CMK (cell line): ENCODE data around the gene SAA1.

Experiments
- DNase-seq: peaks from one replicate; pipeline ENCODE4 v3.0.0-alpha.2; 2010; ENCODE audit warnings: low read depth

The SAA1 gene

DNA sequence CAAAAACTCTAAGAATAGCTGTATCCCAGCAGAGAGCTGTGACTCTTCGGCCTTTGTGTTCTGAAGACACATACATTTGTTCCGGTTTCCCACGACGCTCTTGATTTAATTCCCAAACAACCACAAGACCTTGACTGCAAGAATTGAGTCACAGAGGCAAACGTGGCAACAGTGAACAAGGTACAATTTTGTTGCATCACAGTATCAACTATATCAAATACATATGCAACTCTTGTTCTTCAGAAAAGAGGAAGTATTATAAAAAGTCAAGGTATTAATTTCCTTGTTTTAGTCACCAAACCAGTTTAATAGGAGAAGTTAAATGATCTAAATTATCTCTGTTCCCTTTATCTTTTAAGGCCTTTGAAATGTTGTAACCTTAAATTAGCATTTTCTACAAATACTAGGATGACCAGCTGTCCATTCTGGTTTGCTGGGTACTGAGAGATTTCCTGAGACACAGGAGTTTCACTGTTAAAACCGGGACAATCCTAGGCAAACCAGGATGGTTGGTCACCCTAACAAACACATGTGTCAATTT lies 44.8 kb downstream of the SAA1 start:
- DNase-seq = no peak

DNA sequence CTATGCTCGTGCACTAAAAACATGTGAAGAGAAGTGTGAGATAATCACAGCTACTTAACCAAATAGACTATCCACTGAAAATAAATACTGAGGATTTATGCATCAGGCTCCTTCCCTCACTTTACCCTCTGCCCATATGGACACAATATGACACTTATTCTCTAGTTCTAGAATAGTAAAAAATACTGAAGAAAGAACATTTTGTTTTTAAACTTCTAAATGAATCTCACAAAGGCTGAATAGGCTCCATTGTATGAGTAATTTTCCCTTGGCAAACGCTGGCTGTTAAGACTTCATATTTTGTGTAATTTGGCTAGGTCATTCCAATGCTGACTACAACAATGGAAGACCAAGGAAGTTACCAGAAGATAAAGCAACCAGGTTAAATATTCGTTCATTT lies 45.9 kb downstream of the SAA1 start:
- no peak for DNase-seq

DNA sequence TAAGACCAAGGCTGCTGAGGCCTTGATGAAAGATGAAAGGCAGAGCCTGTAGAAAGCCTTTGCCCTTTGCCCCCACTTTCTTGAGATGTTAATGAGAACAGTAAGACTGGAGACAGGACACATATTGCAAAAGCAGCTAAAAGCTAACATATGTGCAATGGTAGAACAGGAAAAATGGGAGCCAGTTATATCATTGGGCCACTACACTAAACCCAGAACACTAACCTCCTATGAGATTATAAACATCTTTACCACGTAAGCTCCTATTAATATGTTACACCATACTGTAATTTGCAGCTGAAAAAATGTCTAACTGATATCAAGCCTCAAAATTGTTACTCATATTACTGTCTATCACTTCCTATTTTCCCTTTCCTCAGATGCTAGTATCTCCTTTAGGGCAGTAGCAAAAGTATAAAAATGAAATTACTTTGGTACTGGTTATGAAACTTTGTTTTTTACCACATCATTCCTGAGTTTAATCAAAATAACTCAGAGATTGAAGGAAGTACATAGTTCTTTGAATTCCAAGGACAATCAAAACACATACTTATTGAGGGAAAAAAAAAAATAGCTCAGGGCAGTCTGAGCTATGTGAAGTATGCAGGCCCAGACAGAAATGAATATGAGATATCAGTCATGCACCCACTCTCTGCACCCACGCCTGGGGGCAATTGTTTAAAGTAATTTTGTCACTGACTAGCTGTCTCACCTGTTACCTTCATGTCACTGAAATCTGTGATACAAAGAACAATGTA lies 46.8 kb downstream of the SAA1 start:
- no peak for DNase-seq

DNA sequence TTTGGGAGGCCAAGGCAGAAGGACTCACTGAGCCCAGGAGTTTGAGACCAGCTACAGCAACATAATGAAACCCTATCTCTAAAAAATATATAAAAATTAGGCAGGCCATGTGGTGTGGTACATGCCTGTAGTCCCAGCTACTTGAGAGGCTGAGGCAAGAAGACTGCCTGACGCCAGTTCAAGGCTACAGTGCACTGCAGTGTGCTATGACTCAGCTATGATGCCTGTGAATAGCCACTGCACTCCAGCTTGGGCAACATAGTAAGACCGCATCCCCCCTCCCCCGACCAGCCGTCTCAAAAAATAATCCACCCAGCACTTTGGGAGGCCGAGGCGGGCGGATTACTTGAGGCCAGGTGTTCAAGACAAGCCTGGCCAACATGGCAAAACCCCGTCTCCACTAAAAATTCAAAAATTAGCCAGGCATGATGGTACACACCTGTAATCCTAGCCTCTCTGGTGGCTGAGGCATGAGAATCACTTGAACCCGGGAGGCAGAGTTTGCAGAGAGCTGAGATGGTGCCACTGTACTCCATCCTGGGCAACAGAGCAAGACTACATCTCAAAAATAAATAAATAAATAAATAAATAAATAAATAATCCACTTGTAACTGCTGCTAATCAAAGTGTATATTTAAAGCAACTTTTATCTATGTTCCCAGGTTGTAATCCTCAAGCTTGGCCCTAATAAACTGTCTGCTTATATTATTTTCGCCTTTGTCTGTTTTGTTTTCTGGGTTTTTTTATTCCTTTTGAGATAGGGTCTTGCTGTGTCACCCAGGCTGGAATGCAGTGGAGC lies 48.1 kb downstream of the SAA1 start:
- DNase-seq = no peak

DNA sequence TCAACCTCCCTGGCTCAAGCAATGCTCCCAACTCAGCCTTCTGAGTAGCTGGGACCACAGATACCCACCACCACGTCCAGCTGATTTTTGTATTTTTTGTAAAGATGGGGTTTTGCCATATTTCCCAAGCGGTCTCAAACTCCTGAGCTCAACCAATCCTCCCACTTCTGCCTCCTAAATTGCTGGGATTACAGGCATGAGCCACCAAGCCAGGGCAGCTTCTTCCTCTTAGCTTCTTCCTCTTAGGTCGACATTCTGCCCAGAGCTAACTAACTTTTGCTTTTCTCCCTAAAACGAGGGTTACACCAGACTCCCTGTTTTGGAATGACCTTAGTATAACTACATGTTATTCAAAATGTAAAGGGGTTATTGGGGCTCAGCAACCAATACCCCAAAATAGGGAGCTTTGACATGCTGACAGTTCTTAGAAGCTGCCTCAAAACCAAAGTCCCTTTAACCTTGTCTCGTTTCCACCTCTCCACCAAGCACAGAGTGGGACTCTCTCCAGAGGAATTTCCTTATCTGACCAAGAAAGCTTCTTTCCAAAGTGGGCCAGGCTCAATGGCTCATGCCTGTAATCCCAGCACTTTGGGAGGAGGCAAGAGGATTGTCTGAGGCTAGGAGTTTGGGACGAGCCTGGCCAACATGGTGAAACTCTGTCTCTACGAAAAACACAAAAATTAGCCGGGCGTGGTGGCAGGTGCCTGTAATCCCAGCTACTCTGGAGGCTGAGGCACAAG lies 48.9 kb downstream of the SAA1 start:
- no peak for DNase-seq

DNA sequence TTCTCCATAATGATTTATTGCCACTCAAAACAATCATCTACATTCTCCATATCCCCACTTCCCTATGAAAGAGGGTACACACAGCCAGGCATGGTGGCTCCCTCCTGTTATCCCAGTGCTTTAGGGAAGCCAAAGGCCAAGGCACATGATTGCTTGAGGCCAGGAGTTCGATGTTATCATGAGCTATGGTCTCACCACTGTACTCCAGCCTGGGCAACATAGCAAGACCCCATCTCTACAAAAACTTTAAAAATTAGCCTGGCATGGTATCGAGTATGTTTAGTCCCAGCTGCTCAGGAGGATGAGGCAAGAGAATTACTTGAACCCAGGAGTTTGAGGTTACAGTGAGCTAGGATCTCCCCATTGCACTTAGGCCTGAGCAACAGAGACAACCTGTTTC lies 49.8 kb downstream of the SAA1 start:
- DNase-seq = no peak

DNA sequence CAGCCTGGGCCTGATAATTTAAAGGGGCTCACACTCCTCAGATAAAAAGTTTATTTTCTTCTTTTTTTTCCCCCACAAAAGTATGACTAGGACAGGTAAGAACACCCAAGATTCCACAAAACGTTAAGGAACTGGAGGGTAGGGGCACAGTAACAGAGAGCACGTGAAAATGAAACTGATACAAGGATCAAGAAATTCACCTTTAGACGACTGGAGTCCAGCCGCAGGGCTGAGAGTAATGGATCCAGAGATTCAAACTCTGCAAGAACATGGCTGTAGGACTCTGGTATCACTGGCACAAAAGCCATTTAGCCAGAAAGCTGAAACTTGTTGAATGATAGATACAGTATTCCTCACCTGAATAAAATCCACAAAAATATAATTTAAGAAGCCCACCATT lies 51.5 kb downstream of the SAA1 start:
- DNase-seq = no peak
